ENCODE results near the gene SHBG.

DNA sequence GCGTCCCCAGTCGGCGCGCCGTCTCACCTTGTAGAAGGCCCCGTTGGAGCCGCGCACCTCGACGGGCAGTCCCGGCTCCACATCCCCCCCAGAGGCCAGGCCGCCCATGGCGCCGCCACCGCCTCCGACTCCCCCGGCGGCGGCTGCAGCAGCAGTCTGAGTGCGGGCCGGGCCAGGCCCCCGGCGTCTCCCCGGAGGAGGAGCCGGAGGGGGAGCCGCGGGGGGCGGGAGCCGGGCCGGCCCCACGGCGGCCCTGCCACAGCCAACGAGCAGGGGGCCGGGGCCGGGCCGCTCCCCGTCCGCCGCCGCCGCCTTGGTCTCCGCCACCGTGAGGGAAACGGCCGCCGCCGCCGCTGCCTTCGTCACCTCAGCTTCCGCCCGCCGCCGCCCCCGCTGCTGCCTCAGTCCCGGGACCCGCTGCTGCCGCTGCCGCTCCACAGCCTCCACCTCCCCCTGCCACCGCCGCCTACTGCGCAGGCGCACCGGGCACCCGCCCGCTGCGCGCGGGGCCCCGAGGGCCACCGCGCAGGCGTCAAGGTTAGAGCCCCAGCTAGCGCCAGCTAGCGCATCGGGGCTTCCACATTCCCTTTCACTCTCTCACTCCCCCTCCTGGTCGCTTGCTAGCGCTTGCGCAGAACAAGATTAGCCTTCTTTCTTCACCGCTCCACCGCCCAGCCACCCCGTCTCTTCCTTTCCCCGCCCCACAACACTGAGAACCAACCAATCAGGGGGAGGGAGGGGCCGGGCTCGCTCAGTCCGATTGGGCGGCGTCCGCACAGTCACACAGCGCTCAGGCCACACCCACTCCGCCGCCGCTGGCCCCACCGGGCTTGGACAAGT, 15.3 kb upstream of the SHBG start, which contains the start of gene FXR2:
- no peak for TF ChIP-seq EZH2 (IDR thresholded peaks at IDR 0.05; ENCODE audit: insufficient read depth, poor library complexity, severe bottlenecking)
- TF ChIP-seq EZH2phosphoT487 (IDR thresholded peaks at IDR 0.05; ENCODE audit: insufficient read depth, low read depth), result no peak
